ENCODE measurements around the gene TMTC1. TPM values are rescaled to one million over a fixed set of nuclear protein-coding genes. Genes with fewer than 3 reads are reported as not detected.
A peak's percentile ranks its signal among the peaks of the same experiment; 100 is the strongest.

TMTC1 gene
- total and polyA plus RNA-seq, 5 experiments from 2014 or later, result not detected

DNA sequence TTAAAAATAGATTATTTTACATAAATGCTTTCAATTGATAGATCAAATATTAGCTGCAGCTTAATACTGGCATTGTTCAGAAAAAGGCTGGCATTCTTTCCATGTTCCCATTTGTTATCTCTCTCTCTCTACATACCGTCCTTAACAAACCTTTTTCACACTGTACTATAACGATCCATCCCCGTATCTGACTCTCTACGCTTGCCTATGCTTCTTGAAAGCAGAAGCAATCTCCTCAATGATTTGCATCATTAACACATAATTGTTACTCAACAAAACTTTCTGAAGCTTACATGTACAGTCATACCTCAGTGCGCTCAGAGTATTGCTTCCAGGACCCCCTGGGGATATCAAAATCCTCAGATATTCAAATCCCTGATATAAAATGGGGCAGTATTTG is 89.7 kb downstream of the TMTC1 start:
- H3K9me3 Mint-ChIP-seq, result peaks cover 0 to 11% (median 0%) of the 10 kb centered on the region in 9 donors
- ATAC-seq (no peak), DNase-seq (no peak)
- H3K36me3 Mint-ChIP-seq, result no peaks in the 10 kb centered on the region
- H3K4me3 Mint-ChIP-seq, result no peak overlapping the region
- peaks cover 1 to 9% (median 4%) of the 10 kb centered on the region in 5 donors for H3K27me3 Mint-ChIP-seq
- peaks cover 0 to 4% (median 0%) of the 10 kb centered on the region in 4 donors for H3K4me1 Mint-ChIP-seq
- POLR2A ChIA-PET, result no interaction called here
- no peak overlapping the region for H3K27ac Mint-ChIP-seq

DNA sequence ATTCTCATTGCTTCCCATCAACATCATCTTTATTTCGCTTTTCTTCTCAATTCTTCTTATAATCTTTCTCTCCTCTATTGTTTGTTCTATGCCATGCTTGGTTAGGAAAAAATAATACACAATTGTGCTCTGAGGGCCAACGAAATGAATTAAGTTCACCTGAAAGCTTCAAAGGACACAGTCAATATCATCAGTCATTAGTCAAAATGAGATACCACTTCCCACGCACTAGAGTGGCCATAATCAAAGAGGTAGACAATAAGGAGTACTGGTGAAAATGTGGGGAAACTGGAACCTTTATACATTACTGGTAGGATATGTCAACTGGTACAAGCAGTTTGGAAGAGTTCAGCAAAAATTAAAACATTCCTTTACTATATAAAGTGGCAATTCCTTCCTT is 91.5 kb downstream of the TMTC1 start:
- ATAC-seq (no peak), DNase-seq (no peak)
- Mint-ChIP-seq H3K9me3 (peaks cover 0 to 15% (median 0%) of the 10 kb centered on the region in 9 donors), H3K27ac (no peak overlapping the region), H3K27me3 (peaks cover 1 to 9% (median 4%) of the 10 kb centered on the region in 5 donors), H3K36me3 (no peaks in the 10 kb centered on the region), H3K4me3 (no peak overlapping the region), H3K4me1 (peaks cover 0 to 4% (median 0%) of the 10 kb centered on the region in 4 donors)
- POLR2A ChIA-PET, result no interaction called here

DNA sequence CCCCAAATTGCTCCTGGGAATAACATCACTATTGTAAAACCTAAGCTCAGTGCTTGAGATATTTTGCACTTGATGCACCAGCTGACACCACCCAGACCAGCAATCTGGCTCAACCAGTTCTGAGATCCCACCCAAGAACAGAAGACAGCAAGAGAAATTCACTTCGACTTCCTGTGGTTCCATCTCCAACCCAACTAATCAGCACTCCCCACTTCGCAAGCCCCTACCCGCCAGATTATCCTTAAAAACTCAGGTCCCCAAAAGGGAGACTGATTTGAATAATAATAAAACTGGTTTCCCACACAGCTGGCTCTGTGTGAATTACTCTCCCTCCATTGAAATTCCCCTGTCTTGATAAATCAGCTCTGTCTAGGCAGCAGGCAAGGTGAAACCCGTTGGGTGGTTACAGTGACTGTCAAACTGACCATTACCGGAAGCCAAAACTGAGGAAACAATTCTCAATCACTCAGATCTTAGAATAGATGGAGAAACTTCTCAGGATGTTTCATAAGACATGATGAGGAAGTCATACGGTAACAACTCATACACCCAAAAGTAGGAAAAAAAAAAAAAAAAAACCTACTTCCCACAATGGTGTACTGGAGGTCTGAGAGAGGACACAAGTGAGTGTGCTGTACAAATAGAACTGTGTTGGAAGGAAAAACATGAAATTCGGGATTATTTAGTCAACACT is 92.4 kb downstream of the TMTC1 start:
- POLR2A ChIA-PET, result no interaction called here
- Mint-ChIP-seq H3K27me3 (peaks cover 1 to 9% (median 4%) of the 10 kb centered on the region in 5 donors), H3K4me3 (no peak overlapping the region), H3K36me3 (no peaks in the 10 kb centered on the region), H3K9me3 (peaks cover 0 to 15% (median 0%) of the 10 kb centered on the region in 9 donors), H3K27ac (no peak overlapping the region), H3K4me1 (peaks cover 0 to 4% (median 0%) of the 10 kb centered on the region in 4 donors)
- DNase-seq, result no peak
- ATAC-seq, result no peak

DNA sequence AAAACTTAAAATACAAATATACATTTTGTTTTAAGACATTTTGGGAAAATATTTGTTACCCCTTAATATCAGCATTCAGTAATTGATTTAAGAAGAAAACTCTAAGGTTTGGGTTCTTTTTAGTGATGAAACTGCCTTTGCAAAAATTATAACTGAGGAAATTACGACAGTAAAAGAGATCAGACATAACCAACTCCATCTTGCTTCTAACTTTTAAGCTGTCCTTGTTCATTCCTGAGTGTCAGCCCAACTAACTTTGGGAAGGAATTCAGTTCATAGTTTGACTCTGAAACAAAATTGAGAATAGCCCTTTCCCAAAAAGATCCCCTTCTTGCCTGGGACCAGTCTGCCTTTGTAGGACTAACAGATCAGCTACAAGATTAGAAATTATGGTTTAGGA is 93.0 kb downstream of the TMTC1 start:
- Mint-ChIP-seq H3K36me3 (no peaks in the 10 kb centered on the region), H3K9me3 (peaks cover 0 to 15% (median 0%) of the 10 kb centered on the region in 9 donors), H3K4me3 (no peak overlapping the region), H3K27ac (no peak overlapping the region), H3K27me3 (peaks cover 1 to 9% (median 4%) of the 10 kb centered on the region in 5 donors), H3K4me1 (peaks cover 0 to 4% (median 0%) of the 10 kb centered on the region in 4 donors)
- POLR2A ChIA-PET, result no interaction called here
- ATAC-seq, result no peak
- DNase-seq, result no peak

DNA sequence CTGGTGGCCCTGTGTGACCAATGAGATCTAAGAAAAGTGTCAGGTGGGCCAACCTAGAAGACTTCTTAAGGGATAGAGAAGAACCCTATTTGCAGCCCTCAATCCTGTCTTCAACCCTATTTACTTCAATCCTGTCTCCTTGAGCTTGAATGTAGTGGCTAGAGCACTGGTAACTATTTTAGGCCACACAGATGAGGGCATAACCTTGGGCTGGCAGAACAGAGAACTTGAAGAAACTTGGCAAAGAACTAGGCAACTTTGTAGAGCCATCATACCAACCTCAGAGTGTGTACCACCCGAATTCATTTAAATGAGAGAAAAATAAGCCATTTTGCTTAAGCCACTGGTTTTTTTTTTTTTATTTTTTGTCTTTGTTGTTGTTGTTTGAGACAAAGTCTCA is 94.8 kb downstream of the TMTC1 start:
- peaks cover 0 to 4% (median 0%) of the 10 kb centered on the region in 4 donors for H3K4me1 Mint-ChIP-seq
- no peak for DNase-seq
- no peaks in the 10 kb centered on the region for H3K36me3 Mint-ChIP-seq
- no peak for ATAC-seq
- peaks cover 0 to 9% (median 0%) of the 10 kb centered on the region in 9 donors for H3K9me3 Mint-ChIP-seq
- POLR2A ChIA-PET, result no interaction called here
- no peak overlapping the region for H3K27ac Mint-ChIP-seq
- peaks cover 1 to 9% (median 4%) of the 10 kb centered on the region in 5 donors for H3K27me3 Mint-ChIP-seq
- no peak overlapping the region for H3K4me3 Mint-ChIP-seq

DNA sequence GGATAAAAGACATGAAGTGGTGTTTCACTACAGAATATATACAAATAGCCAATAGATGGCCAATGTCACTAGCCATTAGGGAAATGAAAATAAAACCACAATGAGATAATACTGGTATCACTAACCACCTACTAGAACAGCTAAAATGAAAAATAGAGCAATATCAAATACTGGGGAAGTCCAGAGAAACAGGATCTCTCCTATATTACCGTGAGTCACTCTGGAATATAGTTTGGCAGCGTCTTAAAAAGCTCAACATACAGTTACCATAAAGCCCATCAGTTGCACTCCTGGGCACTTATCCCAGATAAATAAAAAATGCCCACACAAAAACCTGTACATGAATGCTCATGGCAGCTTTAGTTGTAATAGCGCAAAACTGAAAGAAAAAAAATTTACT is 101.7 kb downstream of the TMTC1 start:
- H3K4me1 Mint-ChIP-seq, result no peaks in the 10 kb centered on the region
- no peak overlapping the region for H3K27ac Mint-ChIP-seq
- no peak overlapping the region for H3K4me3 Mint-ChIP-seq
- POLR2A ChIA-PET, result no interaction called here
- DNase-seq (no peak), ATAC-seq (no peak)
- H3K36me3 Mint-ChIP-seq, result no peaks in the 10 kb centered on the region
- no peaks in the 10 kb centered on the region for H3K9me3 Mint-ChIP-seq
- peaks cover 0 to 12% (median 2%) of the 10 kb centered on the region in 5 donors for H3K27me3 Mint-ChIP-seq

DNA sequence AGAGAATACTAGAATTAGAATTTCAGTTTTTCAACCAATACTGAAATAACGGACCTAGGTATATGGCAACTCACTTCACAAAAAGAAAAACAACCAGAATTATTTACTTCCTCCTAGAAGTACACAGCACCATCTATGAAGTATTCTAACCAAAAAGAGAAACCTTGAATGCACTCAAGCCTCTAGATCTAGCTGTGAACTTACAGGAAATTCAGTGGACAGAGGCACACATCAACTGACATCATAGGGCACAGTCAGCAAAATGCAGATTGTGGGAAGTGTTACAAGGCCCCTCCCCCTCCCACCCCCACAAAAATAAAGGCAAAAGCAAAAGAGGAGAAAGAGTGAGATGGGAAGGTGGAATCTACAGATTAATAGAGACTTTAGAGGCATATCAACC is 102.4 kb downstream of the TMTC1 start:
- Mint-ChIP-seq H3K27me3 (peaks cover 0 to 19% (median 2%) of the 10 kb centered on the region in 5 donors), H3K27ac (no peak overlapping the region), H3K4me3 (no peak overlapping the region), H3K36me3 (no peaks in the 10 kb centered on the region), H3K9me3 (no peaks in the 10 kb centered on the region), H3K4me1 (no peaks in the 10 kb centered on the region)
- ATAC-seq (no peak), DNase-seq (no peak)
- POLR2A ChIA-PET, result interaction anchor here (0.6 kb wide), 1 partner anchor 19 kb away, joined by 3 read pairs; no protein-coding TSS in a partner anchor

DNA sequence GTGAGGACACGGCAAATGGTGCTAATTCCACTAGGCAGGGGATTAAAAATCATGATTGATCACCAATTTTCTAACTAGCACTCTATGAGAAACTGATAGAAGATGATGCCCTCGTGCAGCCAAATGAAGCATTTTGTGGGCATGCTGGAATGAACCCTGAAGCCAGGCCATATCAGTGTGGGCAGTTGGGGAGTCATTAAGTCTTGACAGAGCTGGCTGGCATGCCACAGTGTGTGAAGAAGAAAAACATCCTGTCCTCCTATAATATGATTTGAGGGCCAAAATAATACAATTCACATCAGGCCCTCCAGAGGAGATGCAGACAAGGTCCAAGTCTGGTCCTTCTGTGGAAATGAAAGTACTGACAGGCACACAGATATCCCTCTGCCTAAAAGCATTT is 107.1 kb downstream of the TMTC1 start:
- DNase-seq, result no peak
- Mint-ChIP-seq H3K4me3 (no peak overlapping the region), H3K36me3 (no peaks in the 10 kb centered on the region), H3K27me3 (peaks cover 0 to 20% (median 4%) of the 10 kb centered on the region in 5 donors), H3K4me1 (no peaks in the 10 kb centered on the region), H3K27ac (no peak overlapping the region), H3K9me3 (no peaks in the 10 kb centered on the region)
- POLR2A ChIA-PET, result no interaction called here
- no peak for ATAC-seq

DNA sequence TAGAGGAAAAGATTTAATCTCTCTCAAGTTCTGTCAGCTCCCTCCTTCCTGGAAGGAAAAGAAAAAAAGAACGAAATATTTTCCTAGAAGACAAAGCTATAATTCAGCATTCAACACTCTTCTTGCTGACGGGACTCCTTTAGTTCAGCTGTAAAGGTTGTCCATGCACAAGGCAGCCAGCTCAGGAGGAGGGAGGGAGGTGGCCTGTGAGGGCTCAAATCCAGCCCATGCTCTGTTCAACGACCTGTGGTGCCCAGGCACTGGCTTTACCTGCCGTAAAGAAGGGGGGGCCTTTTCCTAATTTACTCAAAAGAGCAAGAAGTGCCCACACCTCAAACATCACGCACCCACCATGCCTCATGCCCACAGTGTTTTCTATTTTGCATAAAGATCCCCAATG is 109.3 kb downstream of the TMTC1 start:
- Mint-ChIP-seq H3K36me3 (no peaks in the 10 kb centered on the region), H3K27ac (no peak overlapping the region), H3K4me3 (no peak overlapping the region), H3K9me3 (no peaks in the 10 kb centered on the region), H3K4me1 (no peaks in the 10 kb centered on the region), H3K27me3 (peaks cover 0 to 12% (median 4%) of the 10 kb centered on the region in 5 donors)
- no peak for DNase-seq
- ATAC-seq, result no peak
- POLR2A ChIA-PET, result no interaction called here

DNA sequence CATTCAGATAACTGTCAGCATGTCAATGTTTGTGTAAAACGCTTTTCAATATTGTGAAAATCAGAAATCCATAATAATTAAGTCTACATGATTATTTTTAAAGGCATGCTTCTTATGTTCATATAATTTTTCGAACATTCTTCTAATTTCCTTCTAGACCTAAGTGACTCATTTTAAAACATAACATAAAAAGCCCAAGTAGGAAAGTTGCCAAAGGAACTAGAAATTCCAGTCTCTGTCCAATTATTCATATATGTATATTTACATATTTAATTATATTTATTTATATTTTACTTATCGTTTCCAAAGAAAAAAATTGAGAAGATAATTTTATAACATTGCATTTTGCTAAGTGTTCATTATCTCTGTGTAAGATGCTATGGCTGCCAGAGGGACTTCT is 110.4 kb downstream of the TMTC1 start:
- Mint-ChIP-seq H3K27me3 (peaks cover 0 to 12% (median 4%) of the 10 kb centered on the region in 5 donors), H3K36me3 (no peaks in the 10 kb centered on the region)

DNA sequence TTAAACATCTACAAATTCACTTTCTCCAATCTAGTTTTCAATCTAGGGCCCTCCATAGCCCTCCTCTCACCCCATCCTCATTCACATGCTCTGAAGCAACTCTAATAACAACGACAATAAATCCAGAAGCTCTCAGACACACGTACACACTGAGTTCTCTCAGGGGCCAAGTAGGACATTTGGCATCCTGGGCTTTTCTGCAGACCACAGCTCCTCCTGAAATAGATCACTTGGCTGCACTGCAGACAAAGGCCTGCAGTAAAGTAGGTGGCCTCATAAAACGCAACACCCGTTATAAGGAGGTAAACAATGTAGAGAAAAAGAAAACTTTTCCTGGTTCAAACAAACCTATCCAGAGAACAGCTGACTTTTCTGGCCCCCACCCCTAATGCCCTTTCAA is 111.2 kb downstream of the TMTC1 start:
- H3K4me3 Mint-ChIP-seq, result no peak overlapping the region
- H3K27ac Mint-ChIP-seq, result no peak overlapping the region
- ATAC-seq, result no peak
- peaks cover 0 to 12% (median 3%) of the 10 kb centered on the region in 5 donors for H3K27me3 Mint-ChIP-seq
- H3K36me3 Mint-ChIP-seq, result no peaks in the 10 kb centered on the region
- no peak for DNase-seq
- H3K4me1 Mint-ChIP-seq, result no peaks in the 10 kb centered on the region
- POLR2A ChIA-PET, result no interaction called here
- no peaks in the 10 kb centered on the region for H3K9me3 Mint-ChIP-seq

More for the DNA sequence above, 110.4 kb downstream of the TMTC1 start:
- Mint-ChIP-seq H3K4me3 (no peak overlapping the region), H3K27ac (no peak overlapping the region), H3K4me1 (no peaks in the 10 kb centered on the region), H3K9me3 (no peaks in the 10 kb centered on the region)
- DNase-seq (no peak), ATAC-seq (no peak)
- POLR2A ChIA-PET, result no interaction called here

DNA sequence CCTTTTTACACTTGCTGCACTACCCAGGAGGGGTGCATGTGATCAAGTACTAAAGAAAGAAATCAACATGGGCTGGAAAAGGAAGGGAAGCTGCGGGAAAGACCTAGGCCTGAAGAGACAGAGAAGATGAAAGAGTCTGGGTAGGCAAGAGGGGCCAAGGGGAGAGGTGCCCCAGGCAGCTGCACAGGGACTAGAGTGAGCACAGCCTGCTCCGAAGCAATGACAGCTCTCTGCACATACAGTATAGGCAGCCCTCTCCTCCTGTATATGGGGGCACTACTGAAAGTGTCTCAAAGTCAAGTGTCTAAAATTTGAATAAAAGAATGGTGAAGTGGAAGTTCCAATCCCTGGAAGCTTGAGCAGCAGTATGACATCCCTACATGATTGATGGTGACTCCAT is 112.0 kb downstream of the TMTC1 start:
- ATAC-seq, result no peak
- POLR2A ChIA-PET, result no interaction called here
- H3K27ac Mint-ChIP-seq, result no peak overlapping the region
- H3K4me1 Mint-ChIP-seq, result no peaks in the 10 kb centered on the region
- no peak for DNase-seq
- no peaks in the 10 kb centered on the region for H3K36me3 Mint-ChIP-seq
- peaks cover 0 to 5% (median 2%) of the 10 kb centered on the region in 5 donors for H3K27me3 Mint-ChIP-seq
- H3K4me3 Mint-ChIP-seq, result no peak overlapping the region
- no peaks in the 10 kb centered on the region for H3K9me3 Mint-ChIP-seq

DNA sequence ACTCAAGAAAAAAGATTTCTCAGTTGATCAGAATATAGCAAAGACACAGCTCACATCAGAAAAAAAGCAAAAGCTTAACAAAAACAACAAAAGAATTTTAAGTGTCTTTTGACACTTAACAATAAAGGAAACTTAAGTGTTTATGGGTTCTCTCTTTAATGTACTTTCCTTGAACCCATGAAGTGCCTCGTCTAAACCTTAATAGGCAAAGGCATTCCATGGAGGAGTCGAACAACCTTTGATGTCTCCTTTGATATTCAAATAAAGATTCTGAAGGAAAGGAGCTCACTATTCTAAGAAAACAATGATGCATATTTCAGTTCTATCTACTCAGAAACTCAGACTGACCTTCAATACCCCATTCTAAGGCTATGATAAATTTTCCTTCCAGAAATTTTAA is 116.7 kb downstream of the TMTC1 start:
- H3K27ac Mint-ChIP-seq, result no peak overlapping the region
- ATAC-seq, result no peak
- POLR2A ChIA-PET, result no interaction called here
- no peaks in the 10 kb centered on the region for H3K9me3 Mint-ChIP-seq
- H3K36me3 Mint-ChIP-seq, result no peaks in the 10 kb centered on the region
- no peak for DNase-seq
- H3K4me3 Mint-ChIP-seq, result no peak overlapping the region
- H3K27me3 Mint-ChIP-seq, result no peaks in the 10 kb centered on the region
- H3K4me1 Mint-ChIP-seq, result no peaks in the 10 kb centered on the region

DNA sequence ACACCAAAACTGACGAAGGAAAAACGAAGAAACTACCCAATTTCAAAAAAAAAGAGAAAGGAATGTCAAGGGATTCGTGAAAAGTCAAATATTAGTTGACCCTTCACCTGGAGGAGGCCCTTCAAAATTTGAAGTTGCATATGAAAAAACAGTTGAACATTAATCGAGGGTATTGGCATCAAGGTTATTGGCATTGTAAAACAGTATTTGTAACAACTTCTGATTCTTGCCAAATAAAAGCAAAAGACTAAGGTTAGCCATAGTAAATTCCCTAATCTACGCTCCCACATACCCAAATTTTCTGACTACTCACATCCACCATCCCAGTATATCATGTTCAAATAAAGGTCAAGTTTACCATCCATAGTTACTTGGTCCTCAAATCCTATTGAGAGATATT is 118.6 kb downstream of the TMTC1 start:
- ATAC-seq (no peak), DNase-seq (no peak)
- POLR2A ChIA-PET, result no interaction called here
- Mint-ChIP-seq H3K4me3 (peak overlapping the region in 1 of 10 donors; percentile 38), H3K27ac (no peak overlapping the region), H3K36me3 (no peaks in the 10 kb centered on the region), H3K4me1 (no peaks in the 10 kb centered on the region), H3K9me3 (no peaks in the 10 kb centered on the region), H3K27me3 (no peaks in the 10 kb centered on the region)
